CD4-positive, alpha-beta T cell treated with Interferon alpha-2 for 1 hour (primary cell): ENCODE measurements around the gene CRISPLD2.
A peak's percentile ranks its signal among the peaks of the same experiment; 100 is the strongest.

Experiments used
- DNase-seq, 2 donors: peaks; one replicate each; pipeline ENCODE4 v3.0.0-alpha.2; 2020 to 2022

CRISPLD2 gene

GRCh38 chr16:84819644-84820304, at the start of gene CRISPLD2:
CRISPLD2 (plus strand) TSS chr16:84819985; CDS start chr16:84838496, 18,511 bp downstream.
- DNase-seq, result peak; percentile 89 to 90

- no peak for DNase-seq
These were observed 46.5 kb upstream of the CRISPLD2 start for GRCh38 chr16:84773312-84773711.

- no peak for DNase-seq
These were observed 45.0 kb upstream of the CRISPLD2 start for GRCh38 chr16:84774810-84775209.

- no peak for DNase-seq
These were observed 44.4 kb upstream of the CRISPLD2 start for GRCh38 chr16:84775262-84775810.

- no peak for DNase-seq
These were observed 42.4 kb upstream of the CRISPLD2 start for GRCh38 chr16:84777435-84777834.

GRCh38 chr16:84778720-84779119, 41.1 kb upstream of the CRISPLD2 start:
- no peak for DNase-seq

GRCh38 chr16:84780063-84780462, 39.7 kb upstream of the CRISPLD2 start:
- DNase-seq, result no peak

GRCh38 chr16:84780544-84781376, 39.0 kb upstream of the CRISPLD2 start:
- no peak for DNase-seq

GRCh38 chr16:84782846-84783245, 36.9 kb upstream of the CRISPLD2 start:
- DNase-seq, result no peak

GRCh38 chr16:84785843-84786581, 33.8 kb upstream of the CRISPLD2 start:
- no peak for DNase-seq

GRCh38 chr16:84786605-84787262, 33.1 kb upstream of the CRISPLD2 start:
- no peak for DNase-seq

- no peak for DNase-seq
These were observed 32.5 kb upstream of the CRISPLD2 start for GRCh38 chr16:84787263-84787622.

GRCh38 chr16:84788920-84789391, 30.8 kb upstream of the CRISPLD2 start:
- DNase-seq, result no peak

GRCh38 chr16:84789431-84789830, 30.4 kb upstream of the CRISPLD2 start:
- no peak for DNase-seq

GRCh38 chr16:84790301-84790700, 29.5 kb upstream of the CRISPLD2 start:
- no peak for DNase-seq

- DNase-seq, result no peak
These were observed 28.7 kb upstream of the CRISPLD2 start for GRCh38 chr16:84791088-84791487.

- DNase-seq, result no peak
These were observed 28.3 kb upstream of the CRISPLD2 start for GRCh38 chr16:84791501-84791900.

GRCh38 chr16:84794186-84794585, 25.6 kb upstream of the CRISPLD2 start:
- no peak for DNase-seq

GRCh38 chr16:84794626-84795025, 25.2 kb upstream of the CRISPLD2 start:
- no peak for DNase-seq

GRCh38 chr16:84795329-84796053, 24.3 kb upstream of the CRISPLD2 start:
- DNase-seq, result no peak

GRCh38 chr16:84800158-84800978, 19.4 kb upstream of the CRISPLD2 start:
- DNase-seq, result no peak
